ENCODE measurements around the gene MED28.

- TF ChIP-seq CTCF (IDR thresholded peaks at IDR 0.05; ENCODE audit: low read length) (no peak), EZH2 (optimal IDR thresholded peaks at IDR 0.05; ENCODE audit: low read depth, low read length) (no peak)
Observed at GRCh38 chr4:17662694-17663093, 48.3 kb downstream of the MED28 start.

All from MM.1S (cell line).